ENCODE data around the gene KIAA0232. TPM values are rescaled to one million over a fixed set of nuclear protein-coding genes. Genes with fewer than 3 reads are reported as not detected.

The KIAA0232 gene
- total RNA-seq, 1 experiment from 2014 or later = 28.5 TPM

DNA sequence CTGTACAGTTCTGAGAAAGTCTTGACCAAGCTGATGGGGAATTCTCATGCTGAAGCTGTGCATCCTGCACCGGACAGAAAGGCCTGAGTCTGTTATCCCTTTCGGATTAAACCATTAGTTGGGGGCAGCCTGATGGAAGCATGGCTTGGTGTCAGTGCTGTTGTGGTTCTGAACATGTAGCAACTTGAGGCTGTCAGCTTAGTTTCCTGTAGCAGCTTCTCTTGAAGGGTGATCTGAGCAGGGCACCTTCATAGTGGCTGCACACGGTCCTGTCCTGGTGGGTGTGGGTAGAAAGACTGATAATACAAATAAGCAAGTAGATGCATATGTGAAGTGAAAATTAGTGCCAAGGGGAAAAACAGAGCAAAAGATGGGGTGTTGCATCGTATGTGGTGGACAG is 11.7 kb downstream of the KIAA0232 start:
- Histone ChIP-seq H4K91ac (ENCODE audit: insufficient read length, low read depth, low read length) (no peak overlapping the region), H3K27me3 (ENCODE audit: insufficient read depth, low read length) (no peaks in the 10 kb centered on the region), H3K9me3 (ENCODE audit: control insufficient read depth, low read depth, low read length) (no peaks in the 10 kb centered on the region), H4K5ac (ENCODE audit: insufficient read length, low read depth, low read length) (no peak overlapping the region), H3K9ac (ENCODE audit: extremely low read depth, insufficient read length, low read length) (no peak overlapping the region), H3K4ac (ENCODE audit: low read depth, low read length) (no peak overlapping the region), H3K56ac (ENCODE audit: insufficient read length, low read depth, low read length) (no peak overlapping the region), H3K4me2 (ENCODE audit: insufficient read depth, insufficient read length, low read length) (no peak overlapping the region), H2BK15ac (ENCODE audit: low read depth, low read length) (no peak overlapping the region), H3K18ac (ENCODE audit: insufficient read length, low read depth, low read length) (no peak overlapping the region), H3K79me1 (ENCODE audit: insufficient read depth, low read depth, low read length, poor library complexity, severe bottlenecking) (peaks cover 15% of the 10 kb centered on the region), H2BK20ac (ENCODE audit: low read depth, low read length, poor library complexity, severe bottlenecking) (no peak overlapping the region), H3K27ac (ENCODE audit: insufficient read length, low read depth, low read length) (no peak overlapping the region), H3K14ac (ENCODE audit: insufficient read depth, low read length) (no peak overlapping the region), H3K23ac (ENCODE audit: insufficient read length, low read depth, low read length) (no peak overlapping the region), H3K4me1 (ENCODE audit: insufficient read depth, low read length) (no peaks in the 10 kb centered on the region), H2AFZ (ENCODE audit: low read length) (no peak overlapping the region), H2BK120ac (ENCODE audit: low read depth, low read length, poor library complexity, severe bottlenecking) (no peak overlapping the region), H3T11ph (ENCODE audit: low read length) (no peak overlapping the region), H2AK5ac (ENCODE audit: insufficient read length, low read length) (no peak overlapping the region), H2BK5ac (ENCODE audit: insufficient read length, low read length) (no peak overlapping the region), H3K23me2 (ENCODE audit: insufficient read length, low read depth, low read length, poor library complexity, severe bottlenecking) (no peaks in the 10 kb centered on the region), H4K20me1 (ENCODE audit: control insufficient read depth, insufficient read depth, insufficient read length) (no peaks in the 10 kb centered on the region), H3K79me2 (ENCODE audit: insufficient read depth, low read length) (peaks cover 34% of the 10 kb centered on the region; the same call in 1 of the 2 replicates), H2BK12ac (ENCODE audit: insufficient read length, low read depth, low read length) (no peak overlapping the region), H4K8ac (replicated peaks; ENCODE audit: insufficient read length, low read depth, low read length) (no peak overlapping the region)
- no CpG with 5 or more reads among the region's 4 CpGs for WGBS (ENCODE audit: extremely low coverage, insufficient read length, low lambda C conversion rate)
- no peak overlapping the region for H3K27ac Mint-ChIP-seq
- H3K36me3 Mint-ChIP-seq (ENCODE audit: insufficient read depth in 1 of 3, low read depth in 3 of 3) = peaks cover 17 to 33% (median 27%) of the 10 kb centered on the region in 3 experiments; a peak in 6 of 7 replicates
- no peak overlapping the region for H3K4me3 Mint-ChIP-seq
- no peak for DNase-seq
- no peaks in the 10 kb centered on the region for H3K27me3 Mint-ChIP-seq (ENCODE audit: low read depth)
- H3K4me1 Mint-ChIP-seq = no peaks in the 10 kb centered on the region; a peak in 1 of 4 replicates
- TF ChIP-seq, protein P1, sequence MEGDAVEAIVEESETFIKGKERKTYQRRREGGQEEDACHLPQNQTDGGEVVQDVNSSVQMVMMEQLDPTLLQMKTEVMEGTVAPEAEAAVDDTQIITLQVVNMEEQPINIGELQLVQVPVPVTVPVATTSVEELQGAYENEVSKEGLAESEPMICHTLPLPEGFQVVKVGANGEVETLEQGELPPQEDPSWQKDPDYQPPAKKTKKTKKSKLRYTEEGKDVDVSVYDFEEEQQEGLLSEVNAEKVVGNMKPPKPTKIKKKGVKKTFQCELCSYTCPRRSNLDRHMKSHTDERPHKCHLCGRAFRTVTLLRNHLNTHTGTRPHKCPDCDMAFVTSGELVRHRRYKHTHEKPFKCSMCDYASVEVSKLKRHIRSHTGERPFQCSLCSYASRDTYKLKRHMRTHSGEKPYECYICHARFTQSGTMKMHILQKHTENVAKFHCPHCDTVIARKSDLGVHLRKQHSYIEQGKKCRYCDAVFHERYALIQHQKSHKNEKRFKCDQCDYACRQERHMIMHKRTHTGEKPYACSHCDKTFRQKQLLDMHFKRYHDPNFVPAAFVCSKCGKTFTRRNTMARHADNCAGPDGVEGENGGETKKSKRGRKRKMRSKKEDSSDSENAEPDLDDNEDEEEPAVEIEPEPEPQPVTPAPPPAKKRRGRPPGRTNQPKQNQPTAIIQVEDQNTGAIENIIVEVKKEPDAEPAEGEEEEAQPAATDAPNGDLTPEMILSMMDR (conservative IDR thresholded peaks at IDR 0.05) = no peak
- H3K9me3 Mint-ChIP-seq = peaks cover 0 to 2% of the 10 kb centered on the region in 2 experiments; a peak in 1 of 5 replicates

Data from H9 (cell line).